Stimulated activated naive CD4-positive, alpha-beta T cell (primary cell): Measurements from ENCODE around the gene DEF6.

Experiments
- DNase-seq, 6 experiments: peaks; one replicate each; lab custom pipeline; 2025; lab: John Stamatoyannopoulos, UW

Gene DEF6

DNA sequence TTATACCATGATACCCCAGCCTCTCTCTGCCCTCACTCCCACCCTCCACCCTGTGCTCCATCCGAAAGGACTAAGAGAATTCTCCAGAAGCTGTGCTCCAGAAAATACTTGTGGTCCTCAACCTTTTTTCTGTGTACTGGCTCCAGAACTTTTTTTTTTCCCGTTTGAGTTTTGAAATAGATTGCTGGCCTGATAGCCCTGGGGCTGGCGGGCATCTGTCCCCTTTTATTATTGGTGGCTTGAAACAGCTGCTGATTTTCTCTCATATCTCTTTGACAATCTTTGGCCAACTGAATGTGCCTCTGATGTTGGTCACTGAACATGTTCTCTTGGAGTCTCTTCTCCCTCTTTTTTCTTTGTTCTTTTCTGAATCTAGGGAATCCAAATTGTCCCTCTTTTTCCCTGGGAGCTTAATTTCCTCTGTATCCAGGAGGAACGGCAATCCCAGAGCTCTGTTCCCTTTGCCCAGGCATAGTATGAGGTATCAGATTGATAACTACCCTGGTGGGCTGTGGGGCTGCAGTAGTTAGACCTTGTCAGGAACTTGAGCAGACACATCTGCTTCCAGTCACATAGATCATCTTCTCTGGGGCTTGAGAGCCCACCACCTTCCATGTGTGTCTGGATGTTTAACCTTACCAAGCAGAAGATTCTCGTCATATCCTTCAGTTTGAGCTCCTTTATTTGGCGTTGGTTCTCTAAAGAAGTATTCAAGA, 46.4 kb downstream of the DEF6 start:
- no peak for DNase-seq

DNA sequence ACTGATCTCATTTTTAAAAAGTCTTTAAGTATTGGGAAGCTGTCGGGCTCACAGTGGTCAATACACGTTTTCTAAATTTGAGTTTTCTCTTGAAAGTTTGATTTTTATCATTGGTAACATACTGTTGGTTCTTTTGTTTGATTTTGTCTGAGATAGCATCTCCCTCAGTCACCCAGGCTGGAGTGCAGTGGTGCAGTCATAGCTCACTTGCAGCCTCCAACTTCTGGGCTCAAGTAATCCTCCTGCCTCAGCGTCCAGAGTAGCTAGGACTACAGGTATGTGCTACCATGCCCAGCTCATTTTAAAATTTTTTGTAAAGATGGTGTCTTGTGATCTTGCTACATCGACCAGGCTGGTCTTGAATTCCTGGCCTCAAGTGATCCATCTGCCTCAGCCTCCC, 53.8 kb downstream of the DEF6 start:
- DNase-seq, result no peak

DNA sequence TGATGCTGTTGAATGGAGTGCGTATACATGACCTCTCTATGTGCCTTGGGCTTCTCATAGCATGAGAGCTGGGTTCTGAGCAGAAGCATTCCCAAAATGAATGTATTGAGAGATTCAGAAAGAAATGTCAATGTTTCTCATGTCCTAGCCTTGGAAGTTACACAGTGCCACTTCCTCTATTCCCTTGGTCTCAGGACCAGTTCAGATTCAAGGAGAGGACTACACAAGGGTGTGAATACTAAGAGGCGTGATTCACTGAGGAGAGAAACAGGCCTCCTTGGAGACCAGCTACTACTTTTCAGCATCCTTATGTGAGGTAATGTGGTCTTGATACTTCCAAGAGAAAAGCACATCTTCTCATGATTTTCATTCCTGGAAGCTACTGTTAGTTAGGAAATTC, 55.1 kb downstream of the DEF6 start:
- no peak for DNase-seq

- DNase-seq, result no peak
These were observed 56.9 kb downstream of the DEF6 start for GRCh38 chr6:35354361-35355135.

- DNase-seq, result no peak
These were observed 58.8 kb downstream of the DEF6 start for GRCh38 chr6:35356391-35356790.

DNA sequence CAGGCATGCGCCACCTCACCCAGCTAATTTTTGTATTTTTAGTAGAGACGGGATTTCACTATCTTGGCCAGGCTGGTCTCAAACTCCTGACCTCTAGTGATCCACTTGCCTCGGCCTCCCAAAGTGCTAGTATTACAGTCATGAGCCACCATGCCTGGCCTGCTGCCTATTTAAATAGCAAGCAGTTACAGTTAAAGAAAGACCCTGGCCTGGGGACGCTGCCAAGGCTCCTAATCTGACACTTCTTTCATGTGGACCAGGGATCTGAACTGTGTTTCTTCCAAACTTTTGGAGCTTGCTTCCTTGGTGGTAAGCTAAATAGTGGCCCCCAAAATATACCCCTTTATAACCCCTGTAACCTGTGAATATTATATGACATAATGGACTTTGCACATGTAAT, 60.1 kb downstream of the DEF6 start:
- no peak for DNase-seq

DNA sequence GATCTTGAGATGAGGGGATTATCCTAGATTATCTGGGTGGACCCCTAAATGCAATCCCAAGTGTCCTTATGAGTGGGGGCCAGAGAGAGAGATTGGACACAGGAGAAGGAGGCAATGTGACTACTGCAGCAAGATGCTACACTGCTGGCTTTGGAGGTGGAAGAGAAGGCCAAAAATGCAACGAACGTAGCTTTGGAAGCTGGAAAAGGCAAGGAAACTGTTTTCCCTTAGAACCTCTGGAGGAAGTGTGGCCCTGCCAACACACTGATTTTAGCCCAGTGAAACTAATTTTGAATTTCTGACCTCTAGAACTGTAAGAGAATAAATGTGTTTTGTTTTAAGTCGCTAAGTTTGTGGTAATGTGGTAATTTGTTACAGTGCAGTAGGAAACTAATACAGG, 60.5 kb downstream of the DEF6 start:
- DNase-seq, result no peak

- no peak for DNase-seq
These were observed 61.7 kb downstream of the DEF6 start for GRCh38 chr6:35359346-35359743.

- DNase-seq, result no peak
These were observed 62.2 kb downstream of the DEF6 start for GRCh38 chr6:35359744-35360348.

DNA sequence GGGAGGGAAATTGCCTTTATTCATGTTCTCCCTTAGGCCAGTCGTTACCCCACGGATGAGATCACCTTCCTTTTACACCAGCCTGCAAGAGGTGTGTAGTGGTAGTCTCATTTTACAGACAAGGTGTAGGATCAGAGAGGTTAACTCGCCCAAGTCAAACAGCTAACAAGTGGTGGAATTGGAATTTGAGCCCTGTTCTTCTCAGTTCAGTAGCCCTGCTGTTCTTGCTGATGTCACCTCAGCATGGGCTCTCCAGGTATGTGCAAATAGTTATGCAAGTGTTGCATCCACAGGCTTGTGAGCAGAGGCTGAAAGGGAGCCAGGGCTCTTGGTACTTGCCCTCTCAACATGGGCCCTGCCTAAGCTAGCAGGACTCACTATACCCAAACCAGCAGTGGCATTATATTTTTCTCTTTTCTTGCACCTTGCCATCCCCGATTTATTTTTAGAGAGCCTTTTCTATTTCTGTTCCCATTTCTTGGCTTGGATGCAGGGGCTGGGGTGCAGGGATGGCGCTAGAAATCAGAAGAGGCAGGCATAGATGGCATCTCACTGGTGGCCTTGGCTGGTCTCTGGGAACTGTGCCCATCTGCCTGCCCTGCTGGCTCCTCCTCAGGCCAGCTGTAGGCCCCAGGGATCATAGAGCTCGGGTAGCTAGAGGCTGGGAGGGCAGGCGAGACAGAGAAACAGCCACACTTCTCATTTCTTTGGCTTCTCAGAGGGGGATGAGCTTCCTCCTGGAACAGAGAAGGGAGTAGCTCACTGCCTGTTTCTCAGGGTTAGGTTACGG, 62.9 kb downstream of the DEF6 start:
- no peak for DNase-seq

GRCh38 chr6:35362200-35362599, 64.6 kb downstream of the DEF6 start:
- no peak for DNase-seq

- no peak for DNase-seq
These were observed 65.7 kb downstream of the DEF6 start for GRCh38 chr6:35363293-35363750.

DNA sequence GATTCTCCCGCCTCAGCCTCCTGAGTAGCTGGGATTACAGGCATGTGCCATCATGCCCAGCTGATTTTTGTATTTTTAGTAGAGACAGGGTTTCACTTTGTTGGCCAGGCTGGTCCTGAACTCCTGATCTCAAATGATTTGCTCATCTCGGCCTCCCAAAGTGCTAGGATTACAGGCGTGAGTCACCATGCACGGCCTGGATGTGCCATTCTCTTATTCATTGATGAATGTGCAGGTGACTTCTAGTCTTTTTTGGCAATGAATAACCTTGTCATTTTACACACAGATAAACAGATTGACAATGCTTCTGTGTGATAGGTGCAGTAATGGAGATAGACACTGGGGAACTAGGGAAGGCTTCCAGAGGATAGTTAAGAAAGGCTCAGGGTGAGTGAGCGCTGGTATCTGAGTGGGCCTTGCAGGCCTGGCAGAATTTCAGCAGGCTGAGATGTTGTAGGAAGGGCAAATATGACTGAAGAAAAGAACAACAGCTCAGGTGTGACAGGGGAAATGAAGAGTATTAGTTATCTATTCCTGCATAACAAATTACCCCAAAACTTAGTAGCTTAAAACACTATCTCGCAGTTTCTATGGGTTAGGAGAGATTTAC, 68.1 kb downstream of the DEF6 start:
- DNase-seq, result no peak

GRCh38 chr6:35366204-35366596, 68.6 kb downstream of the DEF6 start:
- DNase-seq, result no peak

GRCh38 chr6:35367646-35368037, 70.0 kb downstream of the DEF6 start:
- DNase-seq, result no peak

GRCh38 chr6:35368038-35368887, 70.6 kb downstream of the DEF6 start:
- DNase-seq, result peak in 2 of 6 experiments; percentile 11 to 19

- no peak for DNase-seq
These were observed 72.6 kb downstream of the DEF6 start for GRCh38 chr6:35370124-35370741.

- DNase-seq, result no peak
These were observed 73.3 kb downstream of the DEF6 start for GRCh38 chr6:35370785-35371493.
